PFSK-1 (cell line): ENCODE measurements around the gene MSI2.

ENCODE experiments used
- FOXP2 ChIP-seq: optimal IDR thresholded peaks from 2 replicates; pipeline ENCODE3; 2011; ENCODE audit warnings: borderline replicate concordance, control low read depth, inconsistent platforms; ENCODE audit not compliant: insufficient read depth; ENCODE audit errors: extremely low read length, extremely low read depth
- POLR2AphosphoS5 ChIP-seq: IDR thresholded peaks from 2 replicates; pipeline ENCODE4 v1.6.1; 2012; ENCODE audit warnings: low read depth, mild to moderate bottlenecking, control low read depth, low read length, moderate library complexity
- SIN3A ChIP-seq: IDR thresholded peaks from 2 replicates; pipeline ENCODE4 v1.6.1; 2012; ENCODE audit warnings: mild to moderate bottlenecking, low read length, moderate library complexity, borderline replicate concordance; ENCODE audit not compliant: insufficient read depth
- TAF1 ChIP-seq: IDR thresholded peaks from 2 replicates; pipeline ENCODE4 v1.6.1; 2012; ENCODE audit warnings: low read length, control low read depth, borderline replicate concordance; ENCODE audit not compliant: insufficient read depth
- TF ChIP-seq, protein P1 (sequence below), 2 experiments: IDR thresholded peaks; 2 replicates each; pipeline versions ENCODE4 v1.6.1 to v1.8.0; 2011 to 2012; ENCODE audit warnings: low read depth in 2 of 2, low read length in 2 of 2, control low read depth in 1 of 2, inconsistent platforms in 1 of 2, mild to moderate bottlenecking in 1 of 2, moderate library complexity in 1 of 2; ENCODE audit not compliant: insufficient read depth in 1 of 2

The MSI2 gene

DNA sequence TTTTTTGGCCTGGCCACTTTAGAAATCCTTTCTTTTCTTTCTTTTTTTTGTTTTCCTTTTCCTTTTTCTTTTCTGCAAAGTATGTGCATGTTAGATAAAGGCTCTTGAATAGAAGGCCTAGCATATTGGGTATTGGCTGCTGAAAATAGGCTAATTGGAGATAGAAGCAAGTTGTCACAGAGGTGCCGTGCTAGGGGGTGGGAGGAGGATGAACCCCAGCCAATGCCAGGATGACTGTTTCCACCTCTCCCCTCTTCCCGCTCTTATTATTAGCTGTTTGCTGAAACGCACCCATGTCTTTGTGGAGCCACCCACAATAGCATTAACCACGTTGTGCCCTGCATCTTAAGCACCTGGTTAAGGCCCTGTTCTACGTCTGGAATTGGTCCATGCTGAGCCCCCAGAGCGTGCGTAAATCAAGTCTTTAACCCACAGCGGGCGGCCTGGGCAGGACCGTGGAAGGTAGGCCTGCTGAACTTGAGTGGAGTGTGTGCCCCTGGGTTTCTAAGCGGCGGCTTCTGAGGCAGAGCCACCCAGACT lies 123.6 kb downstream of the MSI2 start:
- TF ChIP-seq, protein P1, sequence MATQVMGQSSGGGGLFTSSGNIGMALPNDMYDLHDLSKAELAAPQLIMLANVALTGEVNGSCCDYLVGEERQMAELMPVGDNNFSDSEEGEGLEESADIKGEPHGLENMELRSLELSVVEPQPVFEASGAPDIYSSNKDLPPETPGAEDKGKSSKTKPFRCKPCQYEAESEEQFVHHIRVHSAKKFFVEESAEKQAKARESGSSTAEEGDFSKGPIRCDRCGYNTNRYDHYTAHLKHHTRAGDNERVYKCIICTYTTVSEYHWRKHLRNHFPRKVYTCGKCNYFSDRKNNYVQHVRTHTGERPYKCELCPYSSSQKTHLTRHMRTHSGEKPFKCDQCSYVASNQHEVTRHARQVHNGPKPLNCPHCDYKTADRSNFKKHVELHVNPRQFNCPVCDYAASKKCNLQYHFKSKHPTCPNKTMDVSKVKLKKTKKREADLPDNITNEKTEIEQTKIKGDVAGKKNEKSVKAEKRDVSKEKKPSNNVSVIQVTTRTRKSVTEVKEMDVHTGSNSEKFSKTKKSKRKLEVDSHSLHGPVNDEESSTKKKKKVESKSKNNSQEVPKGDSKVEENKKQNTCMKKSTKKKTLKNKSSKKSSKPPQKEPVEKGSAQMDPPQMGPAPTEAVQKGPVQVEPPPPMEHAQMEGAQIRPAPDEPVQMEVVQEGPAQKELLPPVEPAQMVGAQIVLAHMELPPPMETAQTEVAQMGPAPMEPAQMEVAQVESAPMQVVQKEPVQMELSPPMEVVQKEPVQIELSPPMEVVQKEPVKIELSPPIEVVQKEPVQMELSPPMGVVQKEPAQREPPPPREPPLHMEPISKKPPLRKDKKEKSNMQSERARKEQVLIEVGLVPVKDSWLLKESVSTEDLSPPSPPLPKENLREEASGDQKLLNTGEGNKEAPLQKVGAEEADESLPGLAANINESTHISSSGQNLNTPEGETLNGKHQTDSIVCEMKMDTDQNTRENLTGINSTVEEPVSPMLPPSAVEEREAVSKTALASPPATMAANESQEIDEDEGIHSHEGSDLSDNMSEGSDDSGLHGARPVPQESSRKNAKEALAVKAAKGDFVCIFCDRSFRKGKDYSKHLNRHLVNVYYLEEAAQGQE (IDR thresholded peaks at IDR 0.05; ENCODE audit: insufficient read depth in 1 of 2, low read depth in 2 of 2, low read length in 2 of 2) = no peak
- TF ChIP-seq FOXP2 (no peak), TAF1 (no peak), SIN3A (no peak)

DNA sequence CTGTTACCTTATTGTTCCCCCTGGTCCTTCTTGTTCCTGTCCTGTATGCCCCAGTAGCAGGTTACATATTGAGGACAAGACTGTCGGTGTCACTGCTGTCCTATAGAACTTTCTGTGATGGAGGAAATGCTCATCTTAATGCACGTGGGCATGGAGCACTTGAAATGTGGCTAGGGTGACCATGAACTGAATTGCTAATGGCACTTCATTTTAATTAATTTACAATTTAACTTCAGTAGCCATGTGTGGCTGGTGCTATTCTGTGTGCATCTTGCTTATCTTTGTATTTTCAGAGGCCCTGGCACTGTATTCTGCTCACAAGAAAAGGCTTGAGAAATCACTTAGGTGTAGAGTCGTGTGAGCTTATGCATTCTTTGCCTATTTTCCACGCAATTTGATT lies 125.2 kb downstream of the MSI2 start:
- no peak for TF ChIP-seq SIN3A
- TF ChIP-seq, protein P1 (IDR thresholded peaks at IDR 0.05; ENCODE audit: insufficient read depth in 1 of 2, low read depth in 2 of 2, low read length in 2 of 2) = no peak
- TF ChIP-seq FOXP2 = no peak
- no peak for TF ChIP-seq TAF1
- no peak for TF ChIP-seq POLR2AphosphoS5

DNA sequence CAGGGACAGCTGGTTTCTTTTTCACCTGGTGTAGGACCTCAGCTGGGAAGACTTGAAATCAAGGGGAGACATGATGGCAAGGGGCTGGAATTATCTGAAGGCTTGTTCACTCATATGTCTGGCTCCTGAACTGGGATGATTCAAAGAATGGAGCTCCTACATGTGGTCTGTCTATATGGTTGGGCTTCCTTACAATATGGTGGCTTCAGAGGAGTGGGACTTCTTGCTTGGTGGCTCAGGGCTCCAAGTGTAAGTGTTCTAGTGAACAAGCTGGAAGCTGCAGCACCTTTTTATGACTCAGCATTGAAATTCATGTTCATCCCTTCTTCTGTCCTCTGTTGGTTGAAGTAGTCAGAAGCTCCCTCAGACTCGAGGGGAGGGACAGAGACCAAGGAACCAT lies 127.9 kb downstream of the MSI2 start:
- TF ChIP-seq, protein P1 (IDR thresholded peaks at IDR 0.05; ENCODE audit: insufficient read depth in 1 of 2, low read depth in 2 of 2, low read length in 2 of 2) = no peak
- no peak for TF ChIP-seq FOXP2
- no peak for TF ChIP-seq TAF1
- TF ChIP-seq SIN3A = no peak
- TF ChIP-seq POLR2AphosphoS5 = no peak

DNA sequence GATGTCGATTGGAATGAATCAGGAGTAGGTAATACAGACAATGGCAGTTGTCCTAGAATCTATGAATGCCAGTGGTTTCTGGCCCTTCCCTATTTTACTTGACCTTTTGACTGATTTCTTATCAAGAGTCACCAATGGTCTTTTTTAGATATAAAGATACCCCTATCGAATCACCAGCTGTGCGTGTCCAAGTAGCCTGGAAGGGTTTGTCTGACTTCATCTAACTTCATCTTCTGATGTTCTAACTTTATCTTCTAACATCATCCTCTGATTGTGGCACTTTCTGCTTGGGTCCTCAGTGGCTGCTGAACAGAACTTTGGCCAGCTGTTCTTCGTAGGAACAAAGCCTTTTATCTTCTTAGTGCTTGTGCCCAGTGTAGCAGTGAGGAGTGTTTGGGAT lies 129.7 kb downstream of the MSI2 start:
- TF ChIP-seq TAF1 = no peak
- no peak for TF ChIP-seq SIN3A
- no peak for TF ChIP-seq POLR2AphosphoS5
- TF ChIP-seq, protein P1 (IDR thresholded peaks at IDR 0.05; ENCODE audit: insufficient read depth in 1 of 2, low read depth in 2 of 2, low read length in 2 of 2) = no peak
- TF ChIP-seq FOXP2 = no peak

DNA sequence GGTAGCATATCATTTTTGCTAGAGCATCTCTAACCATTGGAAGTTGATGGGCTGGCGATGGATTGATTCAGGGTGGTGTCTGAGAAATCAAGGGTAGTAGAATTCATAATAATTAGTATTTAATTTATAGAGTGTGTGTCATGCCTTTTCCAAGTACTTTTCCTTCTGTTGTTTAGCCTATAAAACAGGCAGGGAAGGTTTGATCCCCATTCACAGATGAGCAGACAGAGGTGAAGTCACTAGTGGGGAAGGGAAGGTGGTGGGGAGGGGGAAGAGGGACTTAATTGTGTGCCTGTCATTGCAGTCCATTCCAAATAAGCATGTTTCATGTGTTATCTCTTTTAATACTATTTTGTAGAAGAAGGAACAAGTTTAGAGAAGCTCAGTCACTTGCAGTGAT lies 131.3 kb downstream of the MSI2 start:
- TF ChIP-seq POLR2AphosphoS5 (no peak), TAF1 (no peak), SIN3A (no peak), FOXP2 (no peak)
- TF ChIP-seq, protein P1 (IDR thresholded peaks at IDR 0.05; ENCODE audit: insufficient read depth in 1 of 2, low read depth in 2 of 2, low read length in 2 of 2) = no peak
